Sigmoid colon (tissue), 7 donors: Measurements from ENCODE around the gene AXDND1. TPM values are rescaled to one million over a fixed set of nuclear protein-coding genes. Genes with fewer than 3 reads are reported as not detected.

Source experiments
- DNase-seq: peaks from one replicate; pipeline ENCODE4 v3.0.0-alpha.2; 2019
- H3K27ac ChIP-seq, 4 donors: fragments of 200-600 bp; sonication (generic); one replicate each; pipeline ENCODE4 v1.5.1; 2016 to 2019; ENCODE audit warnings: mild to moderate bottlenecking in 1 of 4
- H3K27me3 ChIP-seq, 3 donors: fragments of 200-600 bp; sonication (generic); one replicate each; pipeline ENCODE4 v1.5.1; 2019; ENCODE audit warnings: mild to moderate bottlenecking in 1 of 3
- H3K36me3 ChIP-seq, 4 donors: fragments of 200-600 bp; sonication (generic); one replicate each; pipeline ENCODE4 v1.5.1; 2016 to 2019
- H3K4me1 ChIP-seq, 4 donors: fragments of 200-600 bp; sonication (generic); one replicate each; pipeline ENCODE4 v1.5.1; 2017 to 2019
- H3K4me3 ChIP-seq, 4 donors: fragments of 200-600 bp; sonication (generic); one replicate each; pipeline ENCODE4 v1.5.1; 2017 to 2019; ENCODE audit warnings: mild to moderate bottlenecking in 2 of 4, moderate library complexity in 1 of 4
- H3K9me3 ChIP-seq, 4 donors: fragments of 200-600 bp in 3 of 4; sonication (generic) in 3 of 4; one replicate each; pipeline versions ENCODE4 v1.5.1 to v1.6.1; 2013 to 2019
- EP300 ChIP-seq, 4 donors: sonication (generic); formaldehyde crosslinking; IDR thresholded peaks; one replicate each; pipeline ENCODE4 v1.6.1; 2017; ENCODE audit warnings: antibody characterized with exemption in 4 of 4
- POLR2A ChIP-seq, 2 donors: fragments of 450-650 bp; IDR thresholded peaks; one replicate each; pipeline ENCODE4 v1.6.1; 2016; ENCODE audit warnings: antibody characterized with exemption in 2 of 2, mild to moderate bottlenecking in 2 of 2, moderate library complexity in 2 of 2
- POLR2AphosphoS5 ChIP-seq, 4 donors: sonication (generic); formaldehyde crosslinking; IDR thresholded peaks; one replicate each; pipeline ENCODE4 v1.6.1; 2017; ENCODE audit warnings: antibody characterized with exemption in 4 of 4
- WGBS, 2 donors: extraction: QIAGEN DNeasy Blood & Tissue Kit; methylation state at CpG; one replicate each; pipeline ENCODE4 v1.1.7; 2013; 5-methylcytosine and 5-hydroxymethylcytosine counted together
- intact Hi-C: fragments of 100-400 bp; cut with DNase I; formaldehyde crosslinking; loops from one replicate; pipeline ENCODE4 v1.15.1; 2023
- polyA plus RNA-seq, 3 donors: library from polyadenylated mRNA; stranded (reverse); fragments of 200-250 nt; gene quantifications; one replicate each; pipeline ENCODE4 v1.2.3, GENCODE V29; 2013
- total RNA-seq, 4 donors: library from RNA; depleted of rRNA; stranded (reverse); fragments of >200 nt; gene quantifications; one replicate each; pipeline ENCODE4 v1.1.0, GENCODE V29; 2016
- TF ChIP-seq, protein P1 (sequence below), 4 experiments: fragments of 450-650 bp in 3 of 4; fragments of 200-600 bp in 1 of 4; IDR thresholded peaks; one replicate each; pipeline ENCODE4 v1.5.1; 2016 to 2019; ENCODE audit warnings: antibody characterized with exemption in 4 of 4, mild to moderate bottlenecking in 3 of 4, moderate library complexity in 2 of 4
- donor health status: healthy with polysubstance abuse.
- donor health status: Bipolar disorder and iron deficiency.
- donor health status: healthy.

AXDND1 gene
- total and polyA plus RNA-seq, 7 donors, result 0.14 to 19.2 (median 2.4) TPM; not detected in 1

DNA sequence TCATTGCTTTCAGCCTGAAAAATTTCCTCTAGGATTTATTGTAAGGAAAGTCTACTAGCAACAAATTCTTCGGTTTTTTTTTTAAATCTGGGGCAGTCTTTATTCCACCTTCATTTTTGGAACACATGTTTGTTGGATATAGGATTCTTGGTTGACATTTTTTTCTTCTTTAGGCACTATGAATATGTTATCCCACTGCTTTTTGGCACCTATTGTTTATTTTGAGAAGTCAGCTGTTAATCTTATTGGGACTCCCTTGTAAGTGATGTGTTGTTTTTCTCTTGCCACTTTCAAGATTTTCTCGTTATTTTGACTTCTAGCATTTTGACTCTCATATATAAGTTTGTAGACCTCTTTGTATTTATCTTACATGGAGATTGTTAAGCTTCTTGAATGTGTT is 110.7 kb downstream of the AXDND1 start:
- WGBS, 2 donors, result 52 to 67% methylated on average over 2 of the region's 2 CpGs
- TF ChIP-seq, protein P1, sequence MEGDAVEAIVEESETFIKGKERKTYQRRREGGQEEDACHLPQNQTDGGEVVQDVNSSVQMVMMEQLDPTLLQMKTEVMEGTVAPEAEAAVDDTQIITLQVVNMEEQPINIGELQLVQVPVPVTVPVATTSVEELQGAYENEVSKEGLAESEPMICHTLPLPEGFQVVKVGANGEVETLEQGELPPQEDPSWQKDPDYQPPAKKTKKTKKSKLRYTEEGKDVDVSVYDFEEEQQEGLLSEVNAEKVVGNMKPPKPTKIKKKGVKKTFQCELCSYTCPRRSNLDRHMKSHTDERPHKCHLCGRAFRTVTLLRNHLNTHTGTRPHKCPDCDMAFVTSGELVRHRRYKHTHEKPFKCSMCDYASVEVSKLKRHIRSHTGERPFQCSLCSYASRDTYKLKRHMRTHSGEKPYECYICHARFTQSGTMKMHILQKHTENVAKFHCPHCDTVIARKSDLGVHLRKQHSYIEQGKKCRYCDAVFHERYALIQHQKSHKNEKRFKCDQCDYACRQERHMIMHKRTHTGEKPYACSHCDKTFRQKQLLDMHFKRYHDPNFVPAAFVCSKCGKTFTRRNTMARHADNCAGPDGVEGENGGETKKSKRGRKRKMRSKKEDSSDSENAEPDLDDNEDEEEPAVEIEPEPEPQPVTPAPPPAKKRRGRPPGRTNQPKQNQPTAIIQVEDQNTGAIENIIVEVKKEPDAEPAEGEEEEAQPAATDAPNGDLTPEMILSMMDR (IDR thresholded peaks at IDR 0.05), result no peak
- TF ChIP-seq EP300 (IDR thresholded peaks at IDR 0.05), result no peak
- TF ChIP-seq POLR2AphosphoS5 (IDR thresholded peaks at IDR 0.05), result no peak
- TF ChIP-seq POLR2A (IDR thresholded peaks at IDR 0.05), result no peak
- H3K9me3 ChIP-seq, result peaks cover 0 to 16% (median 8%) of the 10 kb centered on the region in 4 donors
- no peaks in the 10 kb centered on the region for H3K36me3 ChIP-seq
- H3K4me1 ChIP-seq, result no peaks in the 10 kb centered on the region
- no peak overlapping the region for H3K27ac ChIP-seq
- no peak for DNase-seq
- H3K4me3 ChIP-seq, result no peak overlapping the region
- no peaks in the 10 kb centered on the region for H3K27me3 ChIP-seq
- intact Hi-C loops, result no loop called here

DNA sequence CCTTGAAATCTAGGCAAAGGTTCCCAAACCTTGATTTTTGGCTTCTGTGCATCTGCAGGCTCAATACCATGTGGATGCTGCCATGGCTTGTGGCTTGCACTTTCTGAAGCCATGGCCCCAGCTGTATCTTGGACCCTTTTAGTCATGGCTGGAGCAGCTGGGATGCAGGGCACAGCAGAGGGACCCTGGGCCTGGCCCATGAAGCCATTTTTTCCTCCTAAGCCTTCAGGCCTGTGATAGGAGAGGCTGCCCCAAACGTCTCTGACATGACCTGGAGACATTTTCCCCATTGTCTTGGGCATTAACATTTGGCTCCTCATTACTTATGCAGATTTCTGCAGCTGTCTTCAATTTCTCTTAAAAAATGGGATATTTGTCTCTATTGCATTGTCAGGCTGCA is 112.6 kb downstream of the AXDND1 start:
- DNase-seq, result no peak
- H3K27ac ChIP-seq, result no peak overlapping the region
- no peaks in the 10 kb centered on the region for H3K27me3 ChIP-seq
- no peaks in the 10 kb centered on the region for H3K36me3 ChIP-seq
- no peak overlapping the region for H3K4me3 ChIP-seq
- 3 to 23% methylated on average over 1 of the region's 1 CpG for whole genome bisulfite sequencing, 2 donors
- intact Hi-C loops, result no loop called here
- H3K9me3 ChIP-seq, result peaks cover 0 to 16% (median 8%) of the 10 kb centered on the region in 4 donors
- no peak for TF ChIP-seq EP300 (IDR thresholded peaks at IDR 0.05)
- no peak for TF ChIP-seq POLR2AphosphoS5 (IDR thresholded peaks at IDR 0.05)
- TF ChIP-seq, protein P1 (IDR thresholded peaks at IDR 0.05), result no peak
- no peak for TF ChIP-seq POLR2A (IDR thresholded peaks at IDR 0.05)
- no peaks in the 10 kb centered on the region for H3K4me1 ChIP-seq

DNA sequence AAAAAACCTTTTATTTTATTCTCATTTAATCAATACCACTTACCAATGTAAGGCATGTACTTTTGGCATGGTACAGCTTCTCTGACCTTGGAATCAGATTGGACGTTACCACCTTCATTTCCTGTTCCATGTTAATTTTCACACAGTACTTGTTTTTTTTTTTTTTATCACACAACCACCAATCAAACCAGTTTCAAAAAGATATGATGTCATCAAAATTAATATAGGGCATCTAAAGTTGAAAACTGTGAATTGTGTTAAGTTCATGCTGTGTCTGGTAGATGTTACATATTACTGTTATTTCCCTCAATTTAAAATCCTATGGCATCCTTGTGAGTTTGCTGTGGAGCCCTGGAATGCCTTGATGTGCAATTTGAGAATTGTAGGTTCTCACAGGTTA is 124.8 kb downstream of the AXDND1 start:
- 42 to 77% methylated on average over 1 of the region's 1 CpG for WGBS, 2 donors
- Histone ChIP-seq H3K4me3 (no peak overlapping the region), H3K36me3 (no peaks in the 10 kb centered on the region), H3K27me3 (no peaks in the 10 kb centered on the region), H3K9me3 (peaks cover 0 to 5% (median 0%) of the 10 kb centered on the region in 4 donors), H3K4me1 (no peaks in the 10 kb centered on the region), H3K27ac (no peak overlapping the region)
- TF ChIP-seq POLR2AphosphoS5 (IDR thresholded peaks at IDR 0.05), result no peak
- TF ChIP-seq POLR2A (IDR thresholded peaks at IDR 0.05), result no peak
- TF ChIP-seq, protein P1 (IDR thresholded peaks at IDR 0.05), result no peak
- no peak for TF ChIP-seq EP300 (IDR thresholded peaks at IDR 0.05)
- intact Hi-C loops, result no loop called here
- DNase-seq, result no peak

DNA sequence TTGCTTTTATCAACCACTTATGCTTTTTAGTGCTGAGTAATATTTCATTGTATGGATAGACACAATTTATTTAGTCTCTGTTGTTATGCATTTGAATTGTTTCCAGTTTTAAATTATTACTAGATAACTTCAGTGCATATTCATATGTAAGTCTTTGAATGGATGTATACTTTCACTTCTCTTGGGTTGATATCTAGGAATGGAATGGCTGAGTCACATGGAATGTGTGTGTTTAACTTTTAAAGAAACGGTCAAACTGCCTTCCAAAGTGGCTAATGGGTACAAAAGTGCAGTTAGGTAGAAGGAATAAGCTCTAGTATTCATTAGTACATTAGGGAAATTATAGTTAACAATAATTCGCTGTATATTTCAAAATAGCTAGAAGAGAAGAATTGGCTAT is 127.6 kb downstream of the AXDND1 start:
- TF ChIP-seq POLR2A (IDR thresholded peaks at IDR 0.05) (no peak), EP300 (IDR thresholded peaks at IDR 0.05) (no peak)
- TF ChIP-seq, protein P1 (IDR thresholded peaks at IDR 0.05), result no peak
- Histone ChIP-seq H3K36me3 (no peaks in the 10 kb centered on the region), H3K27me3 (no peaks in the 10 kb centered on the region), H3K27ac (no peak overlapping the region), H3K4me1 (no peaks in the 10 kb centered on the region), H3K9me3 (no peaks in the 10 kb centered on the region), H3K4me3 (no peak overlapping the region)
- 60 to 73% methylated on average over 2 of the region's 2 CpGs for WGBS, 2 donors
- intact Hi-C loops, result no loop called here
- DNase-seq, result no peak

DNA sequence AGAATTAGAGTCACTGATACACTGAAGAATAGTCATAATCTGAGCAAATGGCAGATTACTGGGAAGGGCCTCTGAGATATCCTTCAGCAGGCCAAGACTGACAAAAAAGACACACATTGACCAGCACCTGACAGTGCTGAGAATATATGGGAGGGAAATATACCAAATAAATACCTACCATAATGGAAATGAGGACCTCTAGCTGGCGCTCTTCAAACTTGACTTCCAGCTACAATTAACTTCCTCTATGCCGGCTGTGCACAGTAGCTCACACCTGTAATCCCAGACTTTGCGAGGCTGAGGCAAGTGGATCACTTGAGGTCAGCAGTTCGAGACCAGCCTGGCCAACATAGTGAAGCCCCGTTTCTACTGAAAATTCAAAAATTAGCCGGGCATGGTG is 140.4 kb downstream of the AXDND1 start:
- Histone ChIP-seq H3K36me3 (no peaks in the 10 kb centered on the region), H3K4me3 (no peak overlapping the region), H3K9me3 (no peaks in the 10 kb centered on the region), H3K4me1 (no peaks in the 10 kb centered on the region), H3K27ac (no peak overlapping the region), H3K27me3 (no peaks in the 10 kb centered on the region)
- intact Hi-C loops, result no loop called here
- DNase-seq, result no peak
- WGBS, 2 donors, result 88 to 92% methylated on average over 6 of the region's 6 CpGs
- TF ChIP-seq EP300 (IDR thresholded peaks at IDR 0.05), result no peak
- TF ChIP-seq, protein P1 (IDR thresholded peaks at IDR 0.05), result no peak
- TF ChIP-seq POLR2A (IDR thresholded peaks at IDR 0.05), result no peak
- no peak for TF ChIP-seq POLR2AphosphoS5 (IDR thresholded peaks at IDR 0.05)
